ENCODE measurements around the gene PDPR. TPM values are rescaled to one million over a fixed set of nuclear protein-coding genes. Genes with fewer than 3 reads are reported as not detected.
"Not testable (repeated sequence)": the region's sequence is repeated elsewhere in the genome, so short reads cannot be mapped to it uniquely, and the experiment has no call there.

PDPR gene
- total RNA-seq, 1 donor from 2014 or later = 9.5 TPM

DNA sequence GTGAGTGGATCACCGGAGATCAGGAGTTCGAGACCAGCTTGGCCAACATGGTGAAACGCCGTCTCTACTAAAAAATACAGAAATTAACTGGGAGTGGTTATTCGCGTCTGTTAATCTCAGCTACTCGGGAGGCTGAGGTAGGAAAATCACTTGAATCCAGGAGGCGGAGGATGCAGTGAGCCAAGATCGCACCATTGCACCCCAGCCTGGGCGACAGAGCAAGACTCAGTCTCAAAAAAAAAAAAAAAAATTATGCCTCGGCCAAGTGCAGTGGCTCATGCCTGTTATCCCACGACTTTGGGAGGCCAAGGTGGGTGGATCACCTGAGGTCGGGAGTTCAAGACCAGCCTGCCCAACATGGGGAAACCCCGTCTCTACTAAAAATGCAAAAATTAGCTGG lies 9.7 kb downstream of the PDPR start:
- not testable (repeated sequence) for H3K4me3 ChIP-seq (ENCODE audit: low read depth, low read length); DNase-seq (ENCODE audit: low read depth)

- not testable (repeated sequence) for DNase-seq (ENCODE audit: low read depth); H3K4me3 ChIP-seq (ENCODE audit: low read depth, low read length)
Measured at GRCh38 chr16:70126226-70126625, 12.1 kb downstream of the PDPR start.

DNA sequence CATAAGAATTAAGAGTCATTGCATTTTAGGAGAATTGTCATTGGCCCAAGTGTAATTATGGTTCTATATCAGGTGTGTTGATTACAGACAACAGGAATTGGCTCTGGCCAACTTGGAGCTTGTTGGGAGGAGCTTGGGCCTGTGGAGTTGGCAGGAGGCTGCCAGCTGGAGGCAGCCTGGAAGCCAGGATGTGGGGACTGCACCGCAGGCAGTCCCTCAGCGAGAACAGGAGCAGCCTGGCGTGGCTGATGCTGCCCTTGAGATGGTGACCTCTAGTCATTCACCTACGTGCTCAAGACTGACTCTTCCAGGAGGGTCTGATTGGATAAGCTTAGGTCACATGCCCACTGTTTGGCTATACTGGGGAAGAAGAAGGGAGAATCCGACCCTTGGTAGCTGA lies 13.6 kb downstream of the PDPR start:
- H3K4me3 ChIP-seq (ENCODE audit: low read depth, low read length); DNase-seq (ENCODE audit: low read depth): not testable (repeated sequence)

DNA sequence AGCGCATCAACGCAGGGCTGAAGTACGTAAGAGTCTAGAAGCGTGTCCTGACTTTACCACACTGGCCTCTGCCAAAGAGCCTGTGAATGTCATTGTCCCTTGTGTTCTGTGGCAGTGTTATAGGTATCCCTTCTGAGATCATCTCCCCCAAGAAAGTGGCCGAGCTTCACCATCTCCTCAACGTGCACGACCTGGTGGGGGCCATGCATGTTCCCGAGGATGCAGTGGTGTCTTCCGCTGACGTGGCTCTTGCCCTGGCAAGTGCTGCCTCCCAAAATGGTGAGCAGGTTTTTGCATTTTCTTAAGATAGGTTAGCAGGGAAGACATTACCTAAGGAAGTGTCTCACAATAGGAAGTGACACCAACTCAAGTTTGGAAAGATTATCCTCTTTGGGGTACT lies 14.7 kb downstream of the PDPR start:
- not testable (repeated sequence) for DNase-seq (ENCODE audit: low read depth)

DNA sequence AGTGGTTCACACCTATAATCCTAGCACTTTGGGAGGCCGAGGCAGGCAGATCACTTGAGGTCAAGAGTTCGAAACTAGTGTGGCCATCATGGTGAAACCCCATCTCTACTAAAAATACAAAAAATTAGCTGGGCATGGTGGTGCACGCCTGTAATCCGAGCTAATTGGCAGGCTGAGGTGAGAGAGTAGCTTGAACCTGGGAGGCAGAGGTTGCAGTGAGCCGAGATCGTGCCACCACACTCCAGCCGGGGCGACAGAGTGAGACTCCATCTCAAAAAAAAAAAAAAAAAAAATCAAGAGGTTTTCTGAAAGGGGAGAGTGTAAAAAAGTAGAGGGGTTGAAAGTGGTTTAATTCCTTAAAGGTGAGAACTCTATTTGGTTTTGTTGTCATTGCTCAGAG lies 21.7 kb downstream of the PDPR start:
- DNase-seq (ENCODE audit: low read depth); H3K4me3 ChIP-seq (ENCODE audit: low read depth, low read length): not testable (repeated sequence)

More for the DNA sequence above, 14.7 kb downstream of the PDPR start:
- H3K4me3 ChIP-seq (ENCODE audit: low read depth, low read length) = not testable (repeated sequence)

DNA sequence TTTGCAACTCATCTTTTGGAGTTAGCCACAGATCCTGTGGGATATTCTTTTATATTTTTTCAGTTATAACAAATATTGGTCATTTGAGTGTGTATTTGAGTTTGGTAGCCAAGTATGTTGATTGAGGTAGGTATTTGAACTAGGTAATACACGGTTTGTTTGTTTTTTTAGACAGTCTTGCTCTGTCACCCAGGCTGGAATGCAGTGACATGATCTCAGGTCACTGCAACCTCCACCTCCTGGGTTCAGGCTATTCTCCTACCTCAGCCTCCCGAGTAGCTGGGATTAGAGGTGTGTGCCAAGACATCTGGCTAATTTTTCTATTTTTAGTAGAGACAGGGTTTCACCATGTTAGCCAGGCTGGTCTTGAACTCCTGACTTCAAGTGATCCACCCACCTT lies 22.5 kb downstream of the PDPR start:
- DNase-seq (ENCODE audit: low read depth) = not testable (repeated sequence)

DNA sequence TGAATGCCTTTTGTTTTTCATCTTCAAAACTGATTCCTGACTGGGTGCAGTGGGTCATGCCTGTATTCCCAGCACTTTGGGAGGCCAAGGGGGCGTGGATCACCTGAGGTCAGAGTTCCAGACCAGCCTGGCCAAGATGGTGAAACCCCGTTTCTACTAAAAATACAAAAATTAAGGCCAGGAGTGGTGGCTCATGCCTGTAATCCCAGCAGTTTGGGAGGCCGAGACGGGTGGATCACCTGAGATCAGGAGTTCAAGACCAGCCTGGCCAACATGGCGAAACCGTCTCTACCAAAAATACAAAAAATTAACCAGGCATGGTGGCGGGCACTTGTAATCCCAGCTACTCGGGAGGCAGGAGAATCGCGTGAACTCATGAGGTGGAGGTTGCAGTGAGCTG lies 28.6 kb downstream of the PDPR start:
- not testable (repeated sequence) for H3K4me3 ChIP-seq (ENCODE audit: low read depth, low read length)

More for the DNA sequence above, 22.5 kb downstream of the PDPR start:
- not testable (repeated sequence) for H3K4me3 ChIP-seq (ENCODE audit: low read depth, low read length)

DNA sequence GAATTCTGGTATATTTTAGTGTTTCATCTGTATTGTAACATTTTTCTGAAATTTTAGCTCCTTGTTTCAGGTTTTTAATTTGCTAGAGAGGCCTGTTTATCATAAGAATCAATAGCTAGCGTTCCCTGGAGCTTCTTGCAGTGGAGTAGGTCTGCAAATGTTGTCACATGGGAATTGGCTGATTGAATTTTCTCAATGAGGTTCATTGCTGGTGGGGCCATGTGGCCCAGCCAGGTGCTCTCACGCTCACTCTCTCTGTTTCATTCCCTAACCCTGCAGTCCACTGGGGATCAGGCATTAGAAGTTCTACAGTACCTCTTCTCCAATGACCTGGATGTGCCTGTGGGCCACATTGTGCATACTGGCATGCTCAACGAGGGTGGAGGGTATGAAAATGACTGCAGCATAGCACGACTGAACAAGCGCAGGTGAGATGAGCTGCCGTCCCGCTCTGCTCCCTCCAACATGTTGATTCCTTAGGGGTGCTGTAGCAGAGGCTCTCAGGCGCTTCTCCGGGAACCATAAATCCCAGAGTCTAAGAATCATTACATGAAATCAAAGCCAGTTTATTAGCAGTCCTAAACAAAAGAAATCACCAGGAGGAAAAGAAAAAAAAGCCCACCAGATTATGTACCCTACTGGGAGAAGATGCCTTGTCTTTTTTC lies 29.2 kb downstream of the PDPR start:
- DNase-seq (ENCODE audit: low read depth); H3K4me3 ChIP-seq (ENCODE audit: low read depth, low read length): not testable (repeated sequence)

More for the DNA sequence above, 28.6 kb downstream of the PDPR start:
- DNase-seq (ENCODE audit: low read depth) = not testable (repeated sequence)

DNA sequence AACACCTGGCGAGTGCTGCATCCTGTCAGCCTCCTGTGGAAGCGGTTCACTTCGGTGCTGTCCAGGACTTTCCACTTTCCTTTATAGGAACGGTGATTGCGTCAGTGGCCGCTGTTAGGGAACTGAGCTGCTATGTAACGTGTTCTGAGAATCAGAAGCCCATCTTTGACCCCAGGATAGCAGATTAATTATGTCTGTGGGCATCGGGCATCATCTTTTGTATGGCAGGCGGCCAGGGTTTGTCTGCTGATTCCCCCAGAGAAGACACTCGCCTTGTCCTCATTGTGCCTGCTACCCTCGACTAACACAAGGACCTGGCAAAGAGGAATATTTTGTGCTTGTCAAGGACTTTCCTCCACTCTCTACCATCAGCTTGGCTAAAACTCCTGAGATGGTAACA lies 33.7 kb downstream of the PDPR start:
- not testable (repeated sequence) for H3K4me3 ChIP-seq (ENCODE audit: low read depth, low read length); DNase-seq (ENCODE audit: low read depth)

DNA sequence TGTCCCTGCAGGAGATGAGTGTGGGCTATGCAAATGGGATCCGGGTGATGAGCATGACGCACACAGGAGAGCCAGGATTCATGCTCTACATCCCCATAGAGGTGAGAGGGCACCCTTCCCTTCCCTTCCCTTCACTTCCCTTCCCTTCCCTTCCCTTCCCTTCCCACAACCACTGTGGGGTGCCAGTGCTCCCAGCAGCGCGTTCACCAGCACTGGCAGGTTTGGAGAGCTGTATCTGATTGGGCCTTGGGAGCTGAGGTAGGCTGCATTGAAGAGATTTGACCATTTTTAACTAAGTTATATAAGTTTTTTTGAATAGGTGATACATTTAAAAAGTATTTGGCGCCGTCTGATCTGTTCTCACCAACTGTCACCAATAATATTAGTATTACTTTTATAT lies 34.3 kb downstream of the PDPR start:
- not testable (repeated sequence) for DNase-seq (ENCODE audit: low read depth); H3K4me3 ChIP-seq (ENCODE audit: low read depth, low read length)

GRCh38 chr16:70149296-70149695 lies 35.2 kb downstream of the PDPR start:
- not testable (repeated sequence) for DNase-seq (ENCODE audit: low read depth); H3K4me3 ChIP-seq (ENCODE audit: low read depth, low read length)

GRCh38 chr16:70151391-70151790 lies 37.3 kb downstream of the PDPR start:
- no peak for DNase-seq (ENCODE audit: low read depth)
- no peak overlapping the region for H3K4me3 ChIP-seq (ENCODE audit: low read depth, low read length)
- TF ChIP-seq, protein P1, sequence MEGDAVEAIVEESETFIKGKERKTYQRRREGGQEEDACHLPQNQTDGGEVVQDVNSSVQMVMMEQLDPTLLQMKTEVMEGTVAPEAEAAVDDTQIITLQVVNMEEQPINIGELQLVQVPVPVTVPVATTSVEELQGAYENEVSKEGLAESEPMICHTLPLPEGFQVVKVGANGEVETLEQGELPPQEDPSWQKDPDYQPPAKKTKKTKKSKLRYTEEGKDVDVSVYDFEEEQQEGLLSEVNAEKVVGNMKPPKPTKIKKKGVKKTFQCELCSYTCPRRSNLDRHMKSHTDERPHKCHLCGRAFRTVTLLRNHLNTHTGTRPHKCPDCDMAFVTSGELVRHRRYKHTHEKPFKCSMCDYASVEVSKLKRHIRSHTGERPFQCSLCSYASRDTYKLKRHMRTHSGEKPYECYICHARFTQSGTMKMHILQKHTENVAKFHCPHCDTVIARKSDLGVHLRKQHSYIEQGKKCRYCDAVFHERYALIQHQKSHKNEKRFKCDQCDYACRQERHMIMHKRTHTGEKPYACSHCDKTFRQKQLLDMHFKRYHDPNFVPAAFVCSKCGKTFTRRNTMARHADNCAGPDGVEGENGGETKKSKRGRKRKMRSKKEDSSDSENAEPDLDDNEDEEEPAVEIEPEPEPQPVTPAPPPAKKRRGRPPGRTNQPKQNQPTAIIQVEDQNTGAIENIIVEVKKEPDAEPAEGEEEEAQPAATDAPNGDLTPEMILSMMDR (conservative IDR thresholded peaks at IDR 0.05; ENCODE audit: low read depth, low read length) = no peak

- no peak overlapping the region for H3K4me3 ChIP-seq (ENCODE audit: low read depth, low read length)
- TF ChIP-seq, protein P1 (conservative IDR thresholded peaks at IDR 0.05; ENCODE audit: low read depth, low read length) = no peak
- no peak for DNase-seq (ENCODE audit: low read depth)
Measured at GRCh38 chr16:70151941-70152509, 37.9 kb downstream of the PDPR start.

Data from epithelial cell of proximal tubule (primary cell).